T-helper 1 cell treated with Interleukin-12 subunit alpha and Interleukin-12 subunit beta and Interleukin-4 antibody, amounts not matched to agents 30 μg/mL and 1 μg/mL, for 36 hours (primary cell): ENCODE measurements around the gene SHOC2.
A peak's percentile ranks its signal among the peaks of the same experiment; 100 is the strongest.

Experiments used
- H3K27ac Mint-ChIP-seq: one replicate; pipeline ENCODE4 v1.8.0; 2021; ENCODE audit warnings: mild to moderate bottlenecking, mixed read lengths
- H3K27me3 Mint-ChIP-seq: one replicate; pipeline ENCODE4 v1.8.0; 2021; ENCODE audit warnings: low read depth, mixed read lengths
- H3K36me3 Mint-ChIP-seq: one replicate; pipeline ENCODE4 v1.8.0; 2021; ENCODE audit warnings: low read depth, mixed read lengths
- H3K4me1 Mint-ChIP-seq: one replicate; pipeline ENCODE4 v1.8.0; 2021; ENCODE audit warnings: low read depth, mixed read lengths
- H3K4me3 Mint-ChIP-seq: one replicate; pipeline ENCODE4 v1.8.0; 2021; ENCODE audit warnings: mild to moderate bottlenecking, moderate library complexity, mixed read lengths
- H3K9me3 Mint-ChIP-seq: one replicate; pipeline ENCODE4 v1.8.0; 2021; ENCODE audit warnings: mixed read lengths

Gene SHOC2

DNA sequence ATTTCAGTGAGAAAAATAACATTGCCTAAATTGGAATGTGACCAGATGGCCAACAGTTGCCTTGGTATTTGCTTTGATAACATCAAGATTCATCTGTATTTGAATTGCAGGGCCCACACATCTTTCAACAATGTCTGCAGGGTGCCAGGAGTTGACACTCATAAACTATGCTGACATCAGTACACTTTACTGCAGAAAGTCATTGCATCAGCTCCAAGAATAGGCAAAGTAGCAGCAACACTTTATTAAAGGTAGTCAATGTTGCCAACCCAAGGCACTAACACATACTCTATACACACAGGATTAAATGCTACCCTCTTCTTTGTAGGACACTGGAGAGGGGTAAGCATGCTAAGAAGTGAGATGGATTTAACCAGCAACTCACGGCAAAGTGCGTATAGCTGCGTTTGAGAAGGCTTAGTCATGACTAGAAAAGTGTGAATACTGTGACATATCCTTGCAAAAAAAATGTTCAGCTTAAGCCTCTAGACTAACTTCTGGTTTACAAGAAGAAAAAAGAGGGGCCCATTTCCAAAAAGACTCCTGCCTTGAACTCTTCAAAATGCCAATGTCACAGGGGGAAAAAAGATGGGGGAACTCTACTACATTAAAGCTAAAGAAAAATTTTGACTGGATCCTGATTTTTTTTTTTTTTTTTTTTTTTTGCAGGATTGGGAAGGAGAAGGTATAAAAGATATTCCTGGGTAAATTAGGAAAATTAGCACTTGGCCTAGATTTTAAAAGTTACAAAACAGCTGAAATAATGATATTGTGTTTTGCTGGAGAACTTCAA is 2.7 kb upstream of the SHOC2 start:
- Mint-ChIP-seq H3K9me3 (no peaks in the 10 kb centered on the region), H3K4me1 (peaks cover 21% of the 10 kb centered on the region), H3K36me3 (peaks cover 5% of the 10 kb centered on the region), H3K27me3 (no peaks in the 10 kb centered on the region), H3K4me3 (no peak overlapping the region), H3K27ac (no peak overlapping the region)

DNA sequence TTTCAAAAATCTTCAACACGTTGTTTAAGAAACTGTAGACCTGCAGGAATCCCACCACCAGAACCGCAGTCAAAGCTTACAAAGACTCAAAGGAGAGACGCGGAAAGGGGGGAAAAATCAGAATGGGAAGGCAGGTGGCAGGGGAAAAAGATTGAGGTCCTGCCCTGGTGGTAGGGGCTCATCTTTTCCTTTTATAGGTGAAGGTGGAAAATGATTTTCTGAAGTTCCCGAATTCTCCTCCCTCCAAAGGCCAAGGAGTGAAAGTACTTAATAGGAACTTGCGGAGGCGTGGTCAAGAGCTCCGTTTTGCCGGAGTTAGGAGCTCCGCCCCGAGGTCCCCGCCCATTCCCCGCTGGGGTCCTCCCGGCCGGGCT is 1.1 kb upstream of the SHOC2 start:
- Mint-ChIP-seq H3K36me3 (peaks cover 3% of the 10 kb centered on the region), H3K4me1 (peaks cover 27% of the 10 kb centered on the region), H3K9me3 (no peaks in the 10 kb centered on the region), H3K27ac (peak overlapping the region; percentile 99), H3K27me3 (no peaks in the 10 kb centered on the region), H3K4me3 (peak overlapping the region; percentile 97)

DNA sequence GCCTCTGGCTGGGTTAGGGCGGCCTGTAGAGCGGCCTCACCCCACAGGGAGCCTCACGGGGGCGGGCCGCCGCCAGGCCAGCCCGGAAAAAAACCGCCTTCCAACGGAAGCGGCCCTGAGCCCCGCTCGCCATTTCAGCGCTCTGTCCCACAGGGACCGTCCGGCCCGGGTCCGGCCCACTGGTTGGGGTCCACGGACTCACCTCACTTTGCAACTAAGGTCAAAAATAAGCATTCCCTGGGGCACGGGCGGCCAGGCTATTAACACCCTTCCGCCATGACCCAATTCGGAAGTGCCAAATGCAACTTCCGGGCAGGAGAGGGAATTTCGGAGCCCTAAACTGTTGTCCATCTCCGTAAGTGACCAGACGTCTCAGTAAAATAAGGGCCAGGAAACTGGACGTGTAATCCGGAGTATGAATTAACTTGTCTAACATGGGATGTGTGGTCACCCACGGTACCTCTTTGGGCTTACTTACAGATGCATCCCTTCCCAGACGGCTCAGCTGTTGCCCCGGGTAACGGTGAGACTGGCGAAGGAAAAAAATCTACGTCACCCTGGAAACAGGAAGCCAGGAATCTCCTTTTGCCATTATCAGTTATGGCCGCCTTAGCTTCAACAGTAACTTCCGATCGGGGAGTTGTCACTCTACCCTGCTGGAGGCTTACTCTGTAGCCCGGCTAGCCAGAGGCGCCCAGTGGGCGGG is 608 bp upstream of the SHOC2 start, which contains the start of gene BBIP1:
BBIP1 (minus strand) TSS at position 538 of the 706 bp plus-strand sequence. CDS start 1,023 bp downstream, outside the sequence.
- Mint-ChIP-seq H3K27me3 (no peaks in the 10 kb centered on the region), H3K36me3 (peaks cover 3% of the 10 kb centered on the region), H3K4me1 (peaks cover 30% of the 10 kb centered on the region), H3K9me3 (no peaks in the 10 kb centered on the region), H3K27ac (peak within 1 kb of the TSS; percentile 99), H3K4me3 (peak within 1 kb of the TSS; percentile 97)

DNA sequence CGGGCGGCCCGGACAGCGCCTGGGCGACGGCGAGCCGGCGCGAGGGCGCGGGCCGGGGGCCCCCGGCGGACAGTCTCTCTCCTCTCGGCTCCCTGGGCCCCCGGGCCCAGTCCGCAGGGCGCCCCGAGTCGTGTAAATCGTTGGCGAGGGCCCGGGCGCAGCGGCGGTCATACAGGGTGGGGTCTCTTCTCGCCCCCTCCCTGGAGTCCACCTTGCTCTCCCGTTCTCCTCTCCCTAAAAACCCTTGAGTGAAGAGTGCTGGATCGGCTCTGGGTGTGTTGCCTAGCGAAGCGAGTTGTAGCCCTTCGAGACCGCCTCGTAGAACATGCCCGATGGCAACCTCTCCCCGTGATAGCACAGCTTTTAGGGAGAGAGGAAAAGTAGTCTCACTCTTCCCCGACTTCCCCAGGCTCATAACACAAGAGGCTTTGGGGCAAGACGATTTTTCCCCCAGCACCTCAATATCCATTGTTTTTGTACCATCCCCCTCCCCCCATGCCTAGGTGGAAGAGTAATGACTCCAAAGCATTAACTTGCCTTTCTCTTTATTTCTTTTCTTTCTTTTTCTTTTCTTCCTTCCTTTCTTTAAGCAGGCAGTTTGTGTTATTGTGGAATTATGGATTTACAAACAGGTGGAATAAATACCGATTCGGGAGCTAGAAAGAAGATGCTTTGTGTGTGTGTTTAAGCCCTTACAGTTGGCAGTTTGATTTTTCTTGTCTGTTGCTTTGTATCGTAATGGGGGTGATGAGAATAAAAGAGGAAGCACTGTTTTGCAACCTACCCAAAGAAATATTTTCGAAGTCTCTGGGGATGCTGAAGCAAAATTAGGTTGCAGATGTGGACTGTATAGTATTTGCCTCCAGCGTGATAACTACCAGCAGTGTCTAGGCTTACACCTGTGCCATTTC is 822 bp downstream of the SHOC2 start:
- Mint-ChIP-seq H3K27me3 (no peaks in the 10 kb centered on the region), H3K9me3 (no peaks in the 10 kb centered on the region), H3K4me3 (peak overlapping the region; percentile 95), H3K36me3 (peaks cover 5% of the 10 kb centered on the region), H3K4me1 (peaks cover 36% of the 10 kb centered on the region), H3K27ac (peak overlapping the region; percentile 90)

DNA sequence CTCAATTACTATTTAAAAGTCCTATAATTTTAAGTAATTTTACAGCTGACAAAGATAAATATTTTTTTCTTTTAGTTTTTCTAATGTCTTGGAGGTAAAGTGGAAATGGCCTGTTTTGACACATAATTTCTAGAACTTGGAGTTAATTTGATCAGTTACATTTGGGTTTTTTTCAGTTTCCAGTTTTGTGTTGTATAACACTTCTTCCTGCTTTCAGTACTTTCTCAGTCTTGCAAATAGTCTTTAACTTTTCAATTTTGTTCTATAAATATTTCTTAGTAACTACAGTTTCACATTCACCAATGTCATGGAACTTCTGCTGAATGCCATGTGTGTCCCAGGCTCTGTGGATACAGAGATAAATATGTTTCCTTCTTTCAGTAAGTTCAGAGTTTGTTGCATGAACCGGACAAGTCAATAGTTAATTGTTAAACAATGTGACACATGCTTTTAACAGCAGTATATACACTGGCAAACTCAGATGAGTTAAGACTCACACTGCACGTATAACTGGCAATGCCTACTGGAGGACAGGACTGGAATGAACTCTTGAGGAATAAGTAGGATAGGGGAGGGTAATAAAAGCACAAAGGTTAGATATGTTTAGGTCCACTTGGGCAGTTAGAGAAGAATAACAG is 4.6 kb downstream of the SHOC2 start:
- Mint-ChIP-seq H3K4me3 (no peak overlapping the region), H3K9me3 (no peaks in the 10 kb centered on the region), H3K36me3 (peaks cover 4% of the 10 kb centered on the region), H3K27ac (no peak overlapping the region), H3K27me3 (no peaks in the 10 kb centered on the region), H3K4me1 (peaks cover 29% of the 10 kb centered on the region)

DNA sequence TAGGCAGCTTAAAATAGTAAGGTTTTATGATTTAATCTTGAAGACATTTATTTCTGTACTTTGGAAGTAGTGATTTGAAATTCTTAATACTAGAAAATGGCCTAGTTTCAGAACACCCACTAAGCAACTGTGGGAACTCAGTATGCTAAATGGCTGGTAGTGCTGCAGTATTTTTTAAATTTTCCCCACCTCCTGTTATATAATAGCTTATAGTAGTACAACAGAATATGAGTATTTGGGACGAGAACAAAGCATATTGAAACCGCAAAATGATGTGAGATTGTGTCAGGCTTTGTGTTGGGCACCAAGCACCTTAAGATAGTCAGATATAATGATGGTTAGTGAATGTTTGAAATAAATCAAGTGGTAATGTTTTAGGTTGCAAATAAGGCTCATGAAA is 8.1 kb downstream of the SHOC2 start:
- peaks cover 4% of the 10 kb centered on the region for H3K36me3 Mint-ChIP-seq
- no peak overlapping the region for H3K27ac Mint-ChIP-seq
- peaks cover 16% of the 10 kb centered on the region for H3K4me1 Mint-ChIP-seq
- H3K9me3 Mint-ChIP-seq, result no peaks in the 10 kb centered on the region
- H3K27me3 Mint-ChIP-seq, result no peaks in the 10 kb centered on the region
- no peak overlapping the region for H3K4me3 Mint-ChIP-seq

DNA sequence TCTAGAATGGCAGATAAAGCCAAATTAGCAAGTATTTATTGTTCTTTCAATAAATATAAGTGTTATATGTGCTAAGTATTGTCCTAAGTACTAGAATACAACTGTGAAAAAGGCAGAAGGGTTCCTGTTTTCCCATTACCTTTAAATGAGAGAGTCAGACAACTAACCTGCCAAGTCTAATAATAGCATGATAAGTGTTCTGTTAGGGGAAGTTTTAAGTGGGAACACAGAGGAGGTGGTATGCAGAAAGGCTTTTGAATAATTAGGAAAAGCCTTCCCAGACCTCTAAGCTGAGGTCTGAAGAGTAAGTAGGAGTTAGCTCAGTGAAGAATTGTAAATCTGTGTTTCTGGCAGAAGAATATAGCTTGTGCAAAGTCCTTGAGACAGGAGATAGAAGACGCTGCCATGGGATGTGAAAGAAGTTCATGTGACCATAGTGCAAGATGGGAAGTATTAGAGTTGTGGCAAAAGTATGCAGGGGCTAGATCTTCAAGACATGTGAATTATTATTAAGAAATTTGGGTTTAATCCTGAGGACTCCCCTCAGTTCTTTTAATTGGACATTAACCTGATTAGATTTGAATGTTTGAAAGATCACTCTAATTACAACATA is 12.5 kb downstream of the SHOC2 start:
- Mint-ChIP-seq H3K9me3 (no peaks in the 10 kb centered on the region), H3K4me1 (peaks cover 2% of the 10 kb centered on the region), H3K27me3 (no peaks in the 10 kb centered on the region), H3K27ac (no peak overlapping the region), H3K4me3 (no peak overlapping the region), H3K36me3 (peaks cover 2% of the 10 kb centered on the region)

DNA sequence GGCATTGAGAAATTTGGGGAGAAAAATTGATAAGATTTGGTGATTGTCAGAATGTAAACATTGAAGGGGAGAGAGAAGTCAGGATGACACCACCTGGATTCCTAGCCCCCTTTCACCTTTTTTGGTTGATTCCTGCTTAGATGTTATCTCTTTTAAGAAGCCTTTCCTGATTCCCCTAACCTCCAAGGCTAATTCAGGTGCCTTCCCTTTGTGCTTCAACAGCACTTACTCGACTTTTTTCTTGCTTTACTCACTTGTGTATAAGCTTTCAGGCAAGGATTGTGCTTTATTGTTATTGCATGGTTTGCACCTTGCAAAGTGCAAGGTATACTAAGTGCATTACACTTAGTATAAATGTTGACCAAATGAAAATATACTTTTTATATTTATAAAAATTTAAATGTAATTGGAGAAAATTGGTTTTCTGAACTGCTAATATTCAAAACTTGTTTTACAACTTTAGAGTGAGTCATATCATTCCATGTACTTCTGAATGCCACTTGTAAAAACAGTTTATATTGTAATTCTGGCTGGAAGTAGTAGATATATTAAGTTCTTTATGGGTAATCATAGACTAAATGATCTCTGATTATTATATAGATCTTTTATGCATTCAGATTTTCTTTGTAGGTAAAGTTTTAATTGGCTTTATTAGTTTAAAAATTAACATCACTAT is 13.2 kb downstream of the SHOC2 start:
- Mint-ChIP-seq H3K27me3 (no peaks in the 10 kb centered on the region), H3K4me1 (peaks cover 2% of the 10 kb centered on the region), H3K9me3 (no peaks in the 10 kb centered on the region), H3K36me3 (peaks cover 4% of the 10 kb centered on the region), H3K4me3 (no peak overlapping the region), H3K27ac (no peak overlapping the region)

DNA sequence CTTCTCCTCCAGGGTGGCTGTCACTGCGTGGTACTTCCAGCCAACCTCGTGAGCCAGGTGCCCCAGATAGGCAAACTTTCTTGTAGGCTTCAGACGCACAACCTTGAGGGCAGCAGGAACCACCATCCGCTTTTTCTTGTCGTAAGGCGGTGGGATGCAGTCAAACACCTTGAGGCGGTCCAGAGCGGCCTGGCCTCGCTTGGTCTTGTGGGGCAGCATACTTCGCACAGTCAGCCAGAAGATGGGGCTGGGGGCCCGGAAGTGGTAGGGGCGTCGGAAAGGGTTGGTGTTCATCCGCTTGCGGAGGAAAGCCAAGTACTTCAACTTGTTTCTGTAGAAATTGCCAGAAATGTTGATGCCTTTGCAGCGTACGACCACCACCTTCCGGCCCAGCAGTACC is 17.4 kb downstream of the SHOC2 start:
- no peaks in the 10 kb centered on the region for H3K27me3 Mint-ChIP-seq
- peaks cover 2% of the 10 kb centered on the region for H3K4me1 Mint-ChIP-seq
- H3K36me3 Mint-ChIP-seq, result peaks cover 11% of the 10 kb centered on the region
- no peak overlapping the region for H3K4me3 Mint-ChIP-seq
- no peaks in the 10 kb centered on the region for H3K9me3 Mint-ChIP-seq
- H3K27ac Mint-ChIP-seq, result no peak overlapping the region

DNA sequence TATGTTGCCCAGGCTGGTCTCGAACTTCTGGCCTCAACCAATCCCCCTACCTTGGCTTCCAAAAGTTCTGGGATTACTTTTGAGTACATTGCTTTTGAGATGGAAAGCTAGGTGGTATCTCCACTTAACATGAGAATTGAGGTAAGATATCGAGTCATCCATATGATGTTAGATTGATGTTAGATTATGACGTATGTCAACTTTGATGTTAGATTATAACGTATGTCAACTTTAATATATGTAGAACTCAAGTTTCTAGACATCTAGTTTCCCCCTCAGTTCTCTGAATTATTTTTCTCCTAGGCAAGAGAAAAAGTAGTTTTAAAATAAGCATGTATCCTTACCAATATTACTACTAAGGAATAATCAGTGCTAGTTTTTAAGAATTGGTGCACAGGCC is 20.0 kb downstream of the SHOC2 start:
- Mint-ChIP-seq H3K9me3 (peaks cover 11% of the 10 kb centered on the region), H3K4me3 (no peak overlapping the region), H3K4me1 (peaks cover 6% of the 10 kb centered on the region), H3K27ac (no peak overlapping the region), H3K36me3 (peaks cover 28% of the 10 kb centered on the region), H3K27me3 (no peaks in the 10 kb centered on the region)

DNA sequence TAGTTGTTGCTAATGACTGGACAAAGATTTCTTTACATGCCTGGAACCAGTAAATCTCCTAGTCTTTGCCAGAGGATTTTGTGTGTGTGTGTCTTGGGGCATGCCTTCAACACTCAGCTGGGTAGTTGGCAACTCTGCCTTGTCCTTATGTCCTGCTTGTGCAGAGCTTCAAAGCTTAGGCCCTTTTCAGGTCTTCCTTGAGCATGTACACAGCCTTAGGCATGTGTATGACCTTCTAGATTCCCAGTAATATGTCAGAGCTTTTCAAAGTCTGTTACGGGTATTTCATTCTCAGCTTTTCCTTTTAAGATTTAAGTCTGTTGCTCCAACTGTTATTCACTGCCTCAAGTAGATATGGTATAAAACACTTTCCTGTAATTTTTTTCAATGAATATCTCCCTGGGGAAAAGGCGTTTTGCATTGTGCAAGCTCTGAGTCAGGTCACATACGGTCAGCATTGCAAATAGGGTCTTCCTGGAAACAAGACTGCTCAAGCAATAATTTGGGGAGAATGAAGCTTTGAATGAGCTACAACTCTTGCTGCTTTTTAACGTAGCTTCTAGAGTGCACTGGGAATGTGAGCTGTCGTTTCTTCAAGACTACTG is 25.5 kb downstream of the SHOC2 start:
- Mint-ChIP-seq H3K4me3 (no peak overlapping the region), H3K36me3 (peaks cover 43% of the 10 kb centered on the region), H3K9me3 (peaks cover 15% of the 10 kb centered on the region), H3K27ac (no peak overlapping the region), H3K27me3 (no peaks in the 10 kb centered on the region), H3K4me1 (peaks cover 19% of the 10 kb centered on the region)

DNA sequence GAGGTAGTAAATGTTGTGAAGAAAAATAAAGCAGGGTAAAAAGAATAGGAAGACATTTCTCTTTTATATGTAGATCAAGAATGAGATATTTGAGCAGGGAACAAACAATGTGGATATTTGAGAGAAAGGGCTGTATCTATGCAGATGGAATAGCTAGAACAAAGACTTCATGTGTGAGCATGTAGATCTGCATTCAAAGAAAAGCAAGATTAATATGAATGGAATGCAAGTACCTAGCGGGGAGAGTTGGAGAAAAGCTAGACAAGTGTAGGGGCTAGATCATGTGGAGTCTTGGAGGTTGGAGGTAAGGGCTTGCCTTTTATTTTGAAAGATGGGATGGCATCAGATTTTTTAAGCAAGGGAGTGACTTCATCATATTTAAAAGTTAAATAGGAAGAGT is 27.1 kb downstream of the SHOC2 start:
- Mint-ChIP-seq H3K9me3 (peaks cover 15% of the 10 kb centered on the region), H3K36me3 (peaks cover 43% of the 10 kb centered on the region), H3K27me3 (no peaks in the 10 kb centered on the region), H3K4me3 (no peak overlapping the region), H3K27ac (no peak overlapping the region), H3K4me1 (peaks cover 19% of the 10 kb centered on the region)

DNA sequence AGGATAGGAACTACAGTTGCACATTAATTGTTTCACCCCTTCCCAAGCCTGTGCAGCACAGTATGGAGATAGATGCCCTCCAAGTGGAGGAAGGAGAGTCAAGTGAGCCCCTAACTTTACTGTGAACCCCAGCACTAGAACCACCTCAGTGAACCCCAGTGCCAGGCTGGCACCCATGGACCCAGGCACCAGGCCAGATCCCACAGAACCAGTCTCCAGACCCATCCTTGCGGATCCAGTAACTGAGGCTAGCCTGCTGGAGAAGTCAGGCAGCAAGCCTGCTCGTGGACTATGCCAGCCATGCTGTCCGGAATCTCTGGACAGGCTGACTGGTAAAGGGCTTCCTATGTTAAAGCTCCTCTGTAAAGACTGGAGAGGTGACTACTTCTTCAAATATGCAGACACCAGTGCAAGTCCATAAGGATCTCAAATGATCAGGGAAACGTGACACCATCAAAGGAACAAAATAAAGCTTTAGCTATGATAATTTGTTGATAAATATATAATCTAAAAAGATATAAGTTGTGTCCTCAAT is 27.7 kb downstream of the SHOC2 start:
- H3K27me3 Mint-ChIP-seq, result no peaks in the 10 kb centered on the region
- peaks cover 15% of the 10 kb centered on the region for H3K9me3 Mint-ChIP-seq
- H3K4me1 Mint-ChIP-seq, result peaks cover 19% of the 10 kb centered on the region
- no peak overlapping the region for H3K27ac Mint-ChIP-seq
- peaks cover 42% of the 10 kb centered on the region for H3K36me3 Mint-ChIP-seq
- H3K4me3 Mint-ChIP-seq, result no peak overlapping the region
